Sigmoid colon (tissue), 7 donors: ENCODE measurements around the gene SDK1. TPM values are rescaled to one million over a fixed set of nuclear protein-coding genes. Genes with fewer than 3 reads are reported as not detected.

Experiments used
- DNase-seq: peaks from one replicate; pipeline ENCODE4 v3.0.0-alpha.2; 2019
- H3K27ac ChIP-seq, 4 donors: fragments of 200-600 bp; sonication (generic); one replicate each; pipeline ENCODE4 v1.5.1; 2016 to 2019; ENCODE audit warnings: mild to moderate bottlenecking in 1 of 4
- H3K27me3 ChIP-seq, 3 donors: fragments of 200-600 bp; sonication (generic); one replicate each; pipeline ENCODE4 v1.5.1; 2019; ENCODE audit warnings: mild to moderate bottlenecking in 1 of 3
- H3K36me3 ChIP-seq, 4 donors: fragments of 200-600 bp; sonication (generic); one replicate each; pipeline ENCODE4 v1.5.1; 2016 to 2019
- H3K4me1 ChIP-seq, 4 donors: fragments of 200-600 bp; sonication (generic); one replicate each; pipeline ENCODE4 v1.5.1; 2017 to 2019
- H3K4me3 ChIP-seq, 4 donors: fragments of 200-600 bp; sonication (generic); one replicate each; pipeline ENCODE4 v1.5.1; 2017 to 2019; ENCODE audit warnings: mild to moderate bottlenecking in 2 of 4, moderate library complexity in 1 of 4
- H3K9me3 ChIP-seq, 4 donors: fragments of 200-600 bp in 3 of 4; sonication (generic) in 3 of 4; one replicate each; pipeline versions ENCODE4 v1.5.1 to v1.6.1; 2013 to 2019
- CTCF ChIP-seq, 4 experiments: fragments of 450-650 bp in 3 of 4; fragments of 200-600 bp in 1 of 4; IDR thresholded peaks; one replicate each; pipeline ENCODE4 v1.5.1; 2016 to 2019; ENCODE audit warnings: antibody characterized with exemption in 4 of 4, mild to moderate bottlenecking in 3 of 4, moderate library complexity in 2 of 4
- EP300 ChIP-seq, 4 donors: sonication (generic); formaldehyde crosslinking; IDR thresholded peaks; one replicate each; pipeline ENCODE4 v1.6.1; 2017; ENCODE audit warnings: antibody characterized with exemption in 4 of 4
- POLR2A ChIP-seq, 2 donors: fragments of 450-650 bp; IDR thresholded peaks; one replicate each; pipeline ENCODE4 v1.6.1; 2016; ENCODE audit warnings: antibody characterized with exemption in 2 of 2, mild to moderate bottlenecking in 2 of 2, moderate library complexity in 2 of 2
- POLR2AphosphoS5 ChIP-seq, 4 donors: sonication (generic); formaldehyde crosslinking; IDR thresholded peaks; one replicate each; pipeline ENCODE4 v1.6.1; 2017; ENCODE audit warnings: antibody characterized with exemption in 4 of 4
- WGBS, 2 donors: extraction: QIAGEN DNeasy Blood & Tissue Kit; methylation state at CpG; one replicate each; pipeline ENCODE4 v1.1.7; 2013; 5-methylcytosine and 5-hydroxymethylcytosine counted together
- intact Hi-C: fragments of 100-400 bp; cut with DNase I; formaldehyde crosslinking; loops from one replicate; pipeline ENCODE4 v1.15.1; 2023
- polyA plus RNA-seq, 3 donors: library from polyadenylated mRNA; stranded (reverse); fragments of 200-250 nt; gene quantifications; one replicate each; pipeline ENCODE4 v1.2.3, GENCODE V29; 2013
- total RNA-seq, 4 donors: library from RNA; depleted of rRNA; stranded (reverse); fragments of >200 nt; gene quantifications; one replicate each; pipeline ENCODE4 v1.1.0, GENCODE V29; 2016
- donor health status: healthy with polysubstance abuse.
- donor health status: Bipolar disorder and iron deficiency.
- donor health status: healthy.

The SDK1 gene
- total and polyA plus RNA-seq, 7 donors = under 0.01 to 23.0 (median 10.0) TPM; not detected in 1

GRCh38 chr7:3371601-3372000 lies 70.5 kb downstream of the SDK1 start:
- TF ChIP-seq POLR2AphosphoS5 (IDR thresholded peaks at IDR 0.05) (no peak), EP300 (IDR thresholded peaks at IDR 0.05) (no peak), CTCF (IDR thresholded peaks at IDR 0.05) (no peak), POLR2A (IDR thresholded peaks at IDR 0.05) (no peak)
- intact Hi-C loops = no loop called here
- Histone ChIP-seq H3K9me3 (no peaks in the 10 kb centered on the region), H3K4me3 (no peak overlapping the region), H3K27ac (no peak overlapping the region), H3K36me3 (no peaks in the 10 kb centered on the region), H3K4me1 (peaks cover 0 to 55% (median 23%) of the 10 kb centered on the region in 4 donors), H3K27me3 (no peaks in the 10 kb centered on the region)
- DNase-seq = no peak
- 44 to 65% methylated on average over 4 of the region's 4 CpGs for WGBS, 2 donors

GRCh38 chr7:3374239-3374638 lies 73.2 kb downstream of the SDK1 start:
- intact Hi-C loops = no loop called here
- peaks cover 0 to 38% (median 16%) of the 10 kb centered on the region in 4 donors for H3K4me1 ChIP-seq
- whole genome bisulfite sequencing, 2 donors = 63 to 78% methylated on average over 2 of the region's 2 CpGs
- no peak overlapping the region for H3K27ac ChIP-seq
- H3K27me3 ChIP-seq = no peaks in the 10 kb centered on the region
- no peak overlapping the region for H3K4me3 ChIP-seq
- H3K9me3 ChIP-seq = no peaks in the 10 kb centered on the region
- no peaks in the 10 kb centered on the region for H3K36me3 ChIP-seq
- no peak for TF ChIP-seq CTCF (IDR thresholded peaks at IDR 0.05)
- TF ChIP-seq POLR2AphosphoS5 (IDR thresholded peaks at IDR 0.05) = no peak
- no peak for TF ChIP-seq POLR2A (IDR thresholded peaks at IDR 0.05)
- TF ChIP-seq EP300 (IDR thresholded peaks at IDR 0.05) = no peak
- DNase-seq = no peak

- 85 to 88% methylated on average over 18 of the region's 18 CpGs for WGBS, 2 donors
- no peaks in the 10 kb centered on the region for H3K9me3 ChIP-seq
- peaks cover 0 to 5% (median 0%) of the 10 kb centered on the region in 4 donors for H3K4me1 ChIP-seq
- no peak overlapping the region for H3K27ac ChIP-seq
- H3K27me3 ChIP-seq = no peaks in the 10 kb centered on the region
- intact Hi-C loops = no loop called here
- no peak for TF ChIP-seq EP300 (IDR thresholded peaks at IDR 0.05)
- no peak for TF ChIP-seq POLR2AphosphoS5 (IDR thresholded peaks at IDR 0.05)
- TF ChIP-seq POLR2A (IDR thresholded peaks at IDR 0.05) = no peak
- no peak for TF ChIP-seq CTCF (IDR thresholded peaks at IDR 0.05)
- no peak overlapping the region for H3K4me3 ChIP-seq
- no peaks in the 10 kb centered on the region for H3K36me3 ChIP-seq
- DNase-seq = no peak
These were observed 77.5 kb downstream of the SDK1 start for GRCh38 chr7:3378390-3379150.

GRCh38 chr7:3380034-3380433 lies 79.0 kb downstream of the SDK1 start:
- H3K4me1 ChIP-seq = no peaks in the 10 kb centered on the region

More at GRCh38 chr7:3380034-3380433, 79.0 kb downstream of the SDK1 start:
- intact Hi-C loops = no loop called here
- TF ChIP-seq POLR2A (IDR thresholded peaks at IDR 0.05) (no peak), POLR2AphosphoS5 (IDR thresholded peaks at IDR 0.05) (no peak), EP300 (IDR thresholded peaks at IDR 0.05) (no peak), CTCF (IDR thresholded peaks at IDR 0.05) (no peak)
- no peak overlapping the region for H3K4me3 ChIP-seq
- H3K36me3 ChIP-seq = no peaks in the 10 kb centered on the region
- DNase-seq = no peak
- no peaks in the 10 kb centered on the region for H3K9me3 ChIP-seq
- no peak overlapping the region for H3K27ac ChIP-seq
- 57 to 74% methylated on average over 4 of the region's 4 CpGs for WGBS, 2 donors
- H3K27me3 ChIP-seq = no peaks in the 10 kb centered on the region
